BE2C (cell line): ENCODE data around the gene METRNL.

Experiments
- DNase-seq: peaks from one replicate; pipeline ENCODE4 v3.0.0-alpha.2; 2020
- H3K27me3 ChIP-seq: fragments of 250-450 bp; sonication (Bioruptor Pico); 2 replicates; pipeline ENCODE4 v1.5.1; 2020; ENCODE audit warnings: mild to moderate bottlenecking
- H3K36me3 ChIP-seq: fragments of 250-450 bp; sonication (Bioruptor Pico); 2 replicates; pipeline ENCODE4 v1.5.1; 2020; ENCODE audit warnings: mild to moderate bottlenecking
- H3K4me1 ChIP-seq: fragments of 250-450 bp; sonication (Bioruptor Pico); 2 replicates; pipeline ENCODE4 v1.5.1; 2020
- H3K4me3 ChIP-seq: 2 replicates; pipeline ENCODE4 v1.5.1; 2011; ENCODE audit warnings: low read depth, low read length
- H3K9me3 ChIP-seq: fragments of 250-450 bp; sonication (Bioruptor Pico); 2 replicates; pipeline ENCODE4 v1.5.1; 2020
- TF ChIP-seq, protein P1 (sequence below): IDR thresholded peaks from 2 replicates; pipeline ENCODE4 v1.5.1; 2012; ENCODE audit warnings: mild to moderate bottlenecking, low read depth, low read length

Gene METRNL

DNA sequence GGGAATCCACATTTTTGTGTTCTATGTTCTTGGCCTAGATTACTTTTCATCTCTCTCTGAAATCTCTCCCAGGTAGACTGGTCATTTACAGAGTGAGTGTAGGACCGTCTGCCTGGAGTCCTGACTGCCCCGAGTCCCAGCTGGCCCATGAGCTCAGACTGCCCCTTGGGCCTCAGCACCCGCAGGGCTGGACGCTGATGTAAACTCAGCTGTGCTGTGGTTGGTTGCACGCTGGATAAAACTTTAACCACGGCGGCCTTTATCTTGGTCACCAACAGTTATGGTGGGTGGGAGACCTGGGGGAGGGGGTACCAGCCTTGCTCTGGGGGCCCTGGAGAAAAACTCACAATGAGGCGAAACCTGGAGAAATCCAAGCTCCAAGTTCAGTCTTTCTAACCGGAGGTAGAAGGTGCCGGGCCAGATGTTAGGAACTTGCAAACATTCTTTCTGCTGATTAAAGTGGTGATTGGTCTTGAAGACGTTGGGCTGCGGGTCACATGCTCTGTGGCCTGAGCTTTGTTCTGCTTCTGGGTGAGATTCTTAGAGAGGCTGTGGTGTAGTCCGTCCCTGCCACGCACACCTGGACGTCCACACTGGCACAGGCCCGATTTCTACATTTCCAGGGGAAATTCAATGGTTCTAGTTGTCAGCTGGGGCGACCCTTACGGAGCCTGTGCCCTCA is 6.9 kb downstream of the METRNL start:
- TF ChIP-seq, protein P1, sequence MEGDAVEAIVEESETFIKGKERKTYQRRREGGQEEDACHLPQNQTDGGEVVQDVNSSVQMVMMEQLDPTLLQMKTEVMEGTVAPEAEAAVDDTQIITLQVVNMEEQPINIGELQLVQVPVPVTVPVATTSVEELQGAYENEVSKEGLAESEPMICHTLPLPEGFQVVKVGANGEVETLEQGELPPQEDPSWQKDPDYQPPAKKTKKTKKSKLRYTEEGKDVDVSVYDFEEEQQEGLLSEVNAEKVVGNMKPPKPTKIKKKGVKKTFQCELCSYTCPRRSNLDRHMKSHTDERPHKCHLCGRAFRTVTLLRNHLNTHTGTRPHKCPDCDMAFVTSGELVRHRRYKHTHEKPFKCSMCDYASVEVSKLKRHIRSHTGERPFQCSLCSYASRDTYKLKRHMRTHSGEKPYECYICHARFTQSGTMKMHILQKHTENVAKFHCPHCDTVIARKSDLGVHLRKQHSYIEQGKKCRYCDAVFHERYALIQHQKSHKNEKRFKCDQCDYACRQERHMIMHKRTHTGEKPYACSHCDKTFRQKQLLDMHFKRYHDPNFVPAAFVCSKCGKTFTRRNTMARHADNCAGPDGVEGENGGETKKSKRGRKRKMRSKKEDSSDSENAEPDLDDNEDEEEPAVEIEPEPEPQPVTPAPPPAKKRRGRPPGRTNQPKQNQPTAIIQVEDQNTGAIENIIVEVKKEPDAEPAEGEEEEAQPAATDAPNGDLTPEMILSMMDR: no peak
- H3K36me3 ChIP-seq: no peaks in the 10 kb centered on the region
- no peak overlapping the region for H3K4me3 ChIP-seq
- H3K9me3 ChIP-seq: no peaks in the 10 kb centered on the region
- H3K27me3 ChIP-seq: peaks cover 7% of the 10 kb centered on the region
- DNase-seq: no peak
- H3K4me1 ChIP-seq: peaks cover 8% of the 10 kb centered on the region; the same call in 1 of the 2 replicates

- Histone ChIP-seq H3K9me3 (no peaks in the 10 kb centered on the region), H3K4me1 (peaks cover 8% of the 10 kb centered on the region; the same call in 1 of the 2 replicates), H3K36me3 (no peaks in the 10 kb centered on the region), H3K4me3 (no peak overlapping the region), H3K27me3 (no peaks in the 10 kb centered on the region)
- TF ChIP-seq, protein P1: no peak
- DNase-seq: no peak
Measured at GRCh38 chr17:83086907-83087787, 7.7 kb downstream of the METRNL start.

GRCh38 chr17:83087788-83088360 is 8.5 kb downstream of the METRNL start:
- TF ChIP-seq, protein P1: no peak
- no peak for DNase-seq
- no peaks in the 10 kb centered on the region for H3K9me3 ChIP-seq
- no peak overlapping the region for H3K4me3 ChIP-seq
- peaks cover 8% of the 10 kb centered on the region; the same call in 1 of the 2 replicates for H3K4me1 ChIP-seq
- H3K27me3 ChIP-seq: no peaks in the 10 kb centered on the region
- no peaks in the 10 kb centered on the region for H3K36me3 ChIP-seq

- no peak overlapping the region for H3K4me3 ChIP-seq
- H3K9me3 ChIP-seq: no peaks in the 10 kb centered on the region
- peaks cover 4% of the 10 kb centered on the region; the same call in 1 of the 2 replicates for H3K4me1 ChIP-seq
- H3K27me3 ChIP-seq: no peaks in the 10 kb centered on the region
- no peak for DNase-seq
- TF ChIP-seq, protein P1: no peak
- H3K36me3 ChIP-seq: no peaks in the 10 kb centered on the region
Measured at GRCh38 chr17:83088451-83088850, 9.0 kb downstream of the METRNL start.

- no peaks in the 10 kb centered on the region for H3K27me3 ChIP-seq
- DNase-seq: no peak
- no peaks in the 10 kb centered on the region for H3K36me3 ChIP-seq
- TF ChIP-seq, protein P1: no peak
- no peaks in the 10 kb centered on the region for H3K9me3 ChIP-seq
- no peaks in the 10 kb centered on the region; the same call in 1 of the 2 replicates for H3K4me1 ChIP-seq
- H3K4me3 ChIP-seq: no peak overlapping the region
Measured at GRCh38 chr17:83088909-83089308, 9.5 kb downstream of the METRNL start.
